AG09319 (cell line): Measurements from ENCODE around the gene SRSF3.
"Not testable (repeated sequence)": the region's sequence is repeated elsewhere in the genome, so short reads cannot be mapped to it uniquely, and the experiment has no call there.

ENCODE experiments used
- DNase-seq: peaks from one replicate; pipeline ENCODE4 v3.0.0-alpha.2; 2010; ENCODE audit warnings: low read depth; ENCODE audit errors: extremely low read depth
- CTCF ChIP-seq: IDR thresholded peaks from 2 replicates; pipeline ENCODE4 v1.5.1; 2011; ENCODE audit warnings: low read depth, mild to moderate bottlenecking, inconsistent platforms, low read length, moderate library complexity

The SRSF3 gene

GRCh38 chr6:36600564-36601146 is 6.5 kb downstream of the SRSF3 start:
- TF ChIP-seq CTCF = no peak
- no peak for DNase-seq

GRCh38 chr6:36601818-36602217 is 7.7 kb downstream of the SRSF3 start:
- DNase-seq = not testable (repeated sequence)

GRCh38 chr6:36603222-36604089 is 9.3 kb downstream of the SRSF3 start:
- DNase-seq = no peak
- TF ChIP-seq CTCF = no peak

- no peak for TF ChIP-seq CTCF
- no peak for DNase-seq
These were observed 10.2 kb downstream of the SRSF3 start for GRCh38 chr6:36604090-36605060.

- no peak for TF ChIP-seq CTCF
- DNase-seq = no peak
These were observed 11.0 kb downstream of the SRSF3 start for GRCh38 chr6:36605143-36605542.

GRCh38 chr6:36605560-36606391 is 11.6 kb downstream of the SRSF3 start:
- no peak for TF ChIP-seq CTCF
- DNase-seq = no peak

- DNase-seq = not testable (repeated sequence)
These were observed 13.1 kb downstream of the SRSF3 start for GRCh38 chr6:36607305-36607682.
